Upper lobe of right lung (tissue), 1 donor: ENCODE results near the gene RWDD3. TPM values are rescaled to one million over a fixed set of nuclear protein-coding genes. Genes with fewer than 3 reads are reported as not detected.

Source experiments
- ATAC-seq: fragments of 200-7000 bp; cut with Tn5 transposase; one replicate; pipeline ENCODE4 v1.9.1; 2020; ENCODE audit warnings: mild to moderate bottlenecking, moderate library complexity
- DNase-seq: peaks from one replicate; pipeline ENCODE4 v3.0.0-alpha.2; 2020
- H3K27ac ChIP-seq: fragments of 200-600 bp; one replicate; pipeline ENCODE4 v1.8.0; 2022
- H3K27me3 ChIP-seq: fragments of 200-600 bp; one replicate; pipeline ENCODE4 v1.8.0; 2022; ENCODE audit warnings: mild to moderate bottlenecking
- H3K36me3 ChIP-seq: fragments of 200-600 bp; one replicate; pipeline ENCODE4 v1.8.0; 2022
- H3K4me1 ChIP-seq: fragments of 200-600 bp; one replicate; pipeline ENCODE4 v1.8.0; 2022
- H3K4me3 ChIP-seq: fragments of 200-600 bp; one replicate; pipeline ENCODE4 v1.8.0; 2022; ENCODE audit warnings: mild to moderate bottlenecking
- H3K9me3 ChIP-seq: fragments of 200-600 bp; one replicate; pipeline ENCODE4 v1.8.0; 2022
- intact Hi-C: fragments of 100-400 bp; cut with DNase I; formaldehyde crosslinking; loops from one replicate; pipeline ENCODE4 v1.11.0; 2022
- total RNA-seq: library from RNA; stranded (reverse); fragmentation: NEBNext Ultra II Directional; extraction: Animal tissue kit (Norgen Biotek cat#: 25700); gene quantifications from one replicate; pipeline ENCODE4 v1.2.1, GENCODE V29; 2021
- TF ChIP-seq, protein P1 (sequence below): fragments of 200-600 bp; IDR thresholded peaks from one replicate; pipeline ENCODE4 v1.8.0; 2022; ENCODE audit warnings: antibody characterized with exemption
- donor health status: DM: no; HTN: yes; CAD: no; lungs with severe emphysema.

RWDD3 gene
- total RNA-seq, 1 donor from 2014 or later, result 12.8 TPM

DNA sequence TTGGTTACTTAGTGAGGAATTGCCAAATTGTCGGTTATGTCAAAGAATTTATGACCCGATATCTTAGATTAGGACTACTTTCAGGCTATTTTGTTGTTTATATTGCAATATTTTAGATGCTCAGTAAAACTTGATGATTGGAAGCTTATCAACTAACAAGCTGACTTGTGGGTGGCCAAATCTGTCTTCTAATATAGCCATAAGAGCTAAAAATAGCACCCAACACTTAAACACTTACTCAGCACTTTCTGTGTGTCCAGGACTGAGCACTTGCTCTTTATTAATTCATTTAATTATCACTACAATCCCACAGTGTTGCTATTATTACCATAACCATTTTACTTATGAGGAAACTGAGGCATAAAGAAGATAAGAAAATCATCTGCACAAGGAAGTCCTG lies 50.4 kb downstream of the RWDD3 start:
- H3K27ac ChIP-seq, result no peak overlapping the region
- H3K4me3 ChIP-seq, result no peak overlapping the region
- intact Hi-C loops, result no loop called here
- ATAC-seq (no peak), DNase-seq (no peak)
- H3K4me1 ChIP-seq, result no peaks in the 10 kb centered on the region
- no peaks in the 10 kb centered on the region for H3K27me3 ChIP-seq
- TF ChIP-seq, protein P1, sequence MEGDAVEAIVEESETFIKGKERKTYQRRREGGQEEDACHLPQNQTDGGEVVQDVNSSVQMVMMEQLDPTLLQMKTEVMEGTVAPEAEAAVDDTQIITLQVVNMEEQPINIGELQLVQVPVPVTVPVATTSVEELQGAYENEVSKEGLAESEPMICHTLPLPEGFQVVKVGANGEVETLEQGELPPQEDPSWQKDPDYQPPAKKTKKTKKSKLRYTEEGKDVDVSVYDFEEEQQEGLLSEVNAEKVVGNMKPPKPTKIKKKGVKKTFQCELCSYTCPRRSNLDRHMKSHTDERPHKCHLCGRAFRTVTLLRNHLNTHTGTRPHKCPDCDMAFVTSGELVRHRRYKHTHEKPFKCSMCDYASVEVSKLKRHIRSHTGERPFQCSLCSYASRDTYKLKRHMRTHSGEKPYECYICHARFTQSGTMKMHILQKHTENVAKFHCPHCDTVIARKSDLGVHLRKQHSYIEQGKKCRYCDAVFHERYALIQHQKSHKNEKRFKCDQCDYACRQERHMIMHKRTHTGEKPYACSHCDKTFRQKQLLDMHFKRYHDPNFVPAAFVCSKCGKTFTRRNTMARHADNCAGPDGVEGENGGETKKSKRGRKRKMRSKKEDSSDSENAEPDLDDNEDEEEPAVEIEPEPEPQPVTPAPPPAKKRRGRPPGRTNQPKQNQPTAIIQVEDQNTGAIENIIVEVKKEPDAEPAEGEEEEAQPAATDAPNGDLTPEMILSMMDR, result no peak
- H3K9me3 ChIP-seq, result no peaks in the 10 kb centered on the region
- no peaks in the 10 kb centered on the region for H3K36me3 ChIP-seq

DNA sequence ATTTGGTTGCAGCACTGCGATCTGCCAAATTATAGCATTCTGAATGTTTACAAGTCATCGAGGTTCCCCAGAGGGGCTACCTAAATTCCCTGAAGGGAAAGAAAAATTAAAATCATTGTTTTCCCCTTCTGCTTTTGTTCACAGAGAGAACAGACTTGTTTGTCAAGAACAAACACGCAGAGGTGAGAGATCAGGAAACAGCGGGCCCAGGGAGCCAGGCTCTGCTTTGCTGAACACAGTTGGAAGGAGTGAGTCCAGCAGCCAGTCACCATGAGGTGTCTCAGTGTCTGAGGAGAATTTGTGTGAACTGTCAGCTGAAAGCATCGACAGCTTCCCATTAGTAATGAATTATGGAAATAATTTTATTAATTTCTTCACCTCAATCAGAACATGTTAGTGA lies 52.5 kb downstream of the RWDD3 start:
- Histone ChIP-seq H3K4me3 (no peak overlapping the region), H3K27ac (no peak overlapping the region), H3K36me3 (no peaks in the 10 kb centered on the region), H3K9me3 (no peaks in the 10 kb centered on the region), H3K27me3 (no peaks in the 10 kb centered on the region), H3K4me1 (no peaks in the 10 kb centered on the region)
- TF ChIP-seq, protein P1, result no peak
- intact Hi-C loops, result no loop called here
- ATAC-seq, result no peak
- no peak for DNase-seq

DNA sequence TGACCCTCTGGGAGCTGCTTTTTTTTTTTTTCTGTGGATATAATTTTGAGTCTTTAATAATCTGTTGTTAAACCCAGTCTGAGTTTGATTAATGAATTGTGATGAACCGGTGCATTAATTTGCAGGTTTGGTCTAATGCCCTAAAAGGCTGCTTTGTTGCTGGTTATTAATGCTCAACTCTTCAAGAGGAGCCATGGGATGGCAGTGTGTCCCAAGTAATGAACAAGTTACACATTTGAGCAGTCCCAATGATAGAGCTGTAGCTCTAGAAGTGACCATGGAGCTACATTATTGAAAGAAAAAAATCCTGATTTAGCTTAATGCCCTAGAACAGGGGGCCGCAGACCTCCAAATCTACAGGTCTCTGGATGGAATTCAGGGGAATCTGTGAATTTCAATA lies 53.1 kb downstream of the RWDD3 start:
- ATAC-seq (no peak), DNase-seq (no peak)
- Histone ChIP-seq H3K4me3 (no peak overlapping the region), H3K27ac (no peak overlapping the region), H3K9me3 (no peaks in the 10 kb centered on the region), H3K27me3 (no peaks in the 10 kb centered on the region), H3K36me3 (no peaks in the 10 kb centered on the region), H3K4me1 (no peaks in the 10 kb centered on the region)
- intact Hi-C loops, result no loop called here
- TF ChIP-seq, protein P1, result no peak

DNA sequence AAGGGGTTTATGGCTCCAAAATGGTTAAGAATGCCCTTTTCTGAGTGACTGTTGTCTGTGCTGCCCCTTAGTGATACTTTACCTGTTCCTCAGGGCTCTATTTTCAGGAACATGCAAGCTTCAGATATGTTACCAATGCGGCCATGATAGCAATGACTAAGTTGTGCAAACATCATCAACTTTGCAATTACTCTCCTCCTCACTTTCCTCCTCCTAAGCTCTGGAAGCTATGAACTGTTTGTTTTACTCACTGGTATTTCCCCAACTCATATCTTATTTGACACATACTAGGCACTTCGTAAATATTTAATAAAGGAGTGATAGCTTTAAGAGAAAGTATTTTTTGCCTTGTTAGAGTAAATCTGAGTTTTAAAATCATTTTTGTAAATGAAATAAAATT lies 53.8 kb downstream of the RWDD3 start:
- TF ChIP-seq, protein P1, result no peak
- no peak for ATAC-seq

More for the DNA sequence above, 53.8 kb downstream of the RWDD3 start:
- Histone ChIP-seq H3K27me3 (no peaks in the 10 kb centered on the region), H3K4me3 (no peak overlapping the region), H3K36me3 (no peaks in the 10 kb centered on the region), H3K9me3 (no peaks in the 10 kb centered on the region), H3K4me1 (no peaks in the 10 kb centered on the region), H3K27ac (no peak overlapping the region)
- DNase-seq, result no peak
- intact Hi-C loops, result no loop called here

Other genes starting within 250 kb of the RWDD3 start
- 3.4 TPM for gene ALG14, start 161.3 kb upstream of the RWDD3 start, total RNA-seq
- 13.6 TPM for gene TLCD4, start 116.9 kb upstream of the RWDD3 start, total RNA-seq